ENCODE measurements around the gene ZFP91. TPM values are rescaled to one million over a fixed set of nuclear protein-coding genes. Genes with fewer than 3 reads are reported as not detected.

The ZFP91 gene
- total RNA-seq, 1 donor from 2014 or later = 52.9 TPM

GRCh38 chr11:58659910-58660570 is 81.2 kb downstream of the ZFP91 start:
- TF ChIP-seq CTCF (IDR thresholded peaks at IDR 0.05) = no peak
- H3K9me3 Mint-ChIP-seq = no peaks in the 10 kb centered on the region
- CTCF ChIA-PET = interaction anchor here (1.0 kb wide), 1 partner anchor 399 kb away, joined by 3 read pairs; no protein-coding TSS in a partner anchor
- ATAC-seq (ENCODE audit: low read depth) = no peak
- H3K4me1 Mint-ChIP-seq = no peaks in the 10 kb centered on the region
- intact Hi-C loops (cut with micrococcal nuclease) = loop anchor here (10.0 kb wide), 1 partner anchor 775 kb away; the partner anchor contains the start of gene OR5A1
- H3K27ac Mint-ChIP-seq = no peak overlapping the region
- H3K36me3 Mint-ChIP-seq (ENCODE audit: low read depth) = no peaks in the 10 kb centered on the region
- no peak for DNase-seq
- H3K4me3 Mint-ChIP-seq = no peak overlapping the region
- peaks cover 13% of the 10 kb centered on the region for H3K27me3 Mint-ChIP-seq
- POLR2A ChIA-PET = no interaction called here

Other genes starting within 250 kb of the ZFP91 start
- gene OR5B17, start 220.0 kb upstream of the ZFP91 start, total RNA-seq = not detected in 2 replicates
- gene OR5B3, start 172.2 kb upstream of the ZFP91 start, total RNA-seq = not detected in 2 replicates
- gene OR5B2, start 150.9 kb upstream of the ZFP91 start, total RNA-seq = not detected in 2 replicates
- gene OR5B12, start 136.8 kb upstream of the ZFP91 start, total RNA-seq = not detected in 2 replicates
- gene OR5B21, start 71.0 kb upstream of the ZFP91 start, total RNA-seq = 0.60 and 0.71 TPM in 2 replicates
- gene LPXN, start 3.2 kb upstream of the ZFP91 start, total RNA-seq = 279 and 284 TPM in 2 replicates
- gene CNTF, start 43.6 kb downstream of the ZFP91 start, total RNA-seq = 3.2 and 3.9 TPM in 2 replicates
- not detected in 2 replicates for gene GLYAT, start 152.9 kb downstream of the ZFP91 start, total RNA-seq